HL-60/S4 (cell line): ENCODE data around the gene MYO15B.

Experiments used
- in situ Hi-C: fragments of 300-500 bp; cut with MboI; formaldehyde crosslinking; loops from 2 replicates; pipeline ENCODE4 v1.14.3; 2022; ENCODE audit warnings: low sequenced_read_pairs

MYO15B gene

GRCh38 chr17:75622771-75623273, 35.2 kb downstream of the MYO15B start:
- in situ Hi-C loops: no loop called here

- in situ Hi-C loops: no loop called here
Observed at GRCh38 chr17:75623386-75623785, 35.8 kb downstream of the MYO15B start.

GRCh38 chr17:75624021-75624420, 36.4 kb downstream of the MYO15B start:
- in situ Hi-C loops: no loop called here

- in situ Hi-C loops: no loop called here
Observed at GRCh38 chr17:75624714-75625345, 37.2 kb downstream of the MYO15B start.

- in situ Hi-C loops: no loop called here
Observed at GRCh38 chr17:75625813-75626486, 38.4 kb downstream of the MYO15B start.

- in situ Hi-C loops: no loop called here
Observed at GRCh38 chr17:75626496-75627038, 39.0 kb downstream of the MYO15B start.

- in situ Hi-C loops: no loop called here
Observed at GRCh38 chr17:75627094-75627493, 39.5 kb downstream of the MYO15B start.

- in situ Hi-C loops: no loop called here
Observed at GRCh38 chr17:75628425-75628824, 40.8 kb downstream of the MYO15B start.

- in situ Hi-C loops: no loop called here
Observed at GRCh38 chr17:75629157-75629556, 41.6 kb downstream of the MYO15B start.

- in situ Hi-C loops: no loop called here
Observed at GRCh38 chr17:75630071-75630917, 42.7 kb downstream of the MYO15B start.

- in situ Hi-C loops: no loop called here
Observed at GRCh38 chr17:75631353-75631752, 43.8 kb downstream of the MYO15B start.

GRCh38 chr17:75632428-75632827, 44.8 kb downstream of the MYO15B start:
- in situ Hi-C loops: no loop called here

GRCh38 chr17:75632863-75633485, 45.4 kb downstream of the MYO15B start, which contains the start of gene SMIM5:
Gene SMIM5 (plus strand): TSS chr17:75633434. CDS start chr17:75640202, 6,768 bp downstream.
- in situ Hi-C loops: no loop called here

GRCh38 chr17:75633486-75634375, 46.1 kb downstream of the MYO15B start:
- in situ Hi-C loops: no loop called here

GRCh38 chr17:75634376-75634740, 46.8 kb downstream of the MYO15B start:
- in situ Hi-C loops: no loop called here

- in situ Hi-C loops: no loop called here
Observed at GRCh38 chr17:75634754-75635609, 47.4 kb downstream of the MYO15B start.

- in situ Hi-C loops: no loop called here
Observed at GRCh38 chr17:75635610-75636202, 48.1 kb downstream of the MYO15B start.

GRCh38 chr17:75636381-75637142, 49.0 kb downstream of the MYO15B start:
- in situ Hi-C loops: no loop called here
